Bronchial epithelial cell (primary cell): ENCODE data around the gene MLLT10. TPM values are rescaled to one million over a fixed set of nuclear protein-coding genes. Genes with fewer than 3 reads are reported as not detected.

Experiments used
- DNase-seq: peaks from one replicate; pipeline ENCODE4 v3.0.0-alpha.2; 2010; ENCODE audit warnings: low read depth
- FAIRE-seq: peaks from 2 replicates; lab custom pipeline; 2011; peaks lifted over from hg19 to GRCh38; lab: Jason Lieb, UNC
- H3K27me3 ChIP-seq: 2 replicates; pipeline ENCODE4 v1.5.1; 2011; ENCODE audit warnings: low read length; ENCODE audit not compliant: control insufficient read depth, insufficient read depth
- H3K36me3 ChIP-seq: 2 replicates; pipeline ENCODE4 v1.5.1; 2011; ENCODE audit warnings: low read length; ENCODE audit not compliant: control insufficient read depth, insufficient read depth
- H3K4me3 ChIP-seq: 2 replicates; pipeline ENCODE4 v1.5.1; 2011; ENCODE audit warnings: mild to moderate bottlenecking, low read depth, low read length, control low read depth
- total RNA-seq: library from RNA; depleted of rRNA; stranded (reverse); fragments of >200 nt; gene quantifications from 2 replicates; pipeline ENCODE4 v1.2.1, GENCODE V29; 2014
- TF ChIP-seq, protein P1 (sequence below): IDR thresholded peaks from 2 replicates; pipeline ENCODE4 v1.5.1; 2011; ENCODE audit warnings: mild to moderate bottlenecking, moderate library complexity, low read length, control low read depth, inconsistent platforms; ENCODE audit not compliant: insufficient read depth, severe bottlenecking

MLLT10 gene
- total RNA-seq, 1 donor from 2014 or later = 40.8 TPM

- FAIRE-seq = no peak
- no peaks in the 10 kb centered on the region for H3K36me3 ChIP-seq
- TF ChIP-seq, protein P1, sequence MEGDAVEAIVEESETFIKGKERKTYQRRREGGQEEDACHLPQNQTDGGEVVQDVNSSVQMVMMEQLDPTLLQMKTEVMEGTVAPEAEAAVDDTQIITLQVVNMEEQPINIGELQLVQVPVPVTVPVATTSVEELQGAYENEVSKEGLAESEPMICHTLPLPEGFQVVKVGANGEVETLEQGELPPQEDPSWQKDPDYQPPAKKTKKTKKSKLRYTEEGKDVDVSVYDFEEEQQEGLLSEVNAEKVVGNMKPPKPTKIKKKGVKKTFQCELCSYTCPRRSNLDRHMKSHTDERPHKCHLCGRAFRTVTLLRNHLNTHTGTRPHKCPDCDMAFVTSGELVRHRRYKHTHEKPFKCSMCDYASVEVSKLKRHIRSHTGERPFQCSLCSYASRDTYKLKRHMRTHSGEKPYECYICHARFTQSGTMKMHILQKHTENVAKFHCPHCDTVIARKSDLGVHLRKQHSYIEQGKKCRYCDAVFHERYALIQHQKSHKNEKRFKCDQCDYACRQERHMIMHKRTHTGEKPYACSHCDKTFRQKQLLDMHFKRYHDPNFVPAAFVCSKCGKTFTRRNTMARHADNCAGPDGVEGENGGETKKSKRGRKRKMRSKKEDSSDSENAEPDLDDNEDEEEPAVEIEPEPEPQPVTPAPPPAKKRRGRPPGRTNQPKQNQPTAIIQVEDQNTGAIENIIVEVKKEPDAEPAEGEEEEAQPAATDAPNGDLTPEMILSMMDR = no peak
- H3K27me3 ChIP-seq = no peaks in the 10 kb centered on the region
- no peak for DNase-seq
- H3K4me3 ChIP-seq = no peak overlapping the region
These were observed 160.6 kb downstream of the MLLT10 start for GRCh38 chr10:21694631-21695030.

DNA sequence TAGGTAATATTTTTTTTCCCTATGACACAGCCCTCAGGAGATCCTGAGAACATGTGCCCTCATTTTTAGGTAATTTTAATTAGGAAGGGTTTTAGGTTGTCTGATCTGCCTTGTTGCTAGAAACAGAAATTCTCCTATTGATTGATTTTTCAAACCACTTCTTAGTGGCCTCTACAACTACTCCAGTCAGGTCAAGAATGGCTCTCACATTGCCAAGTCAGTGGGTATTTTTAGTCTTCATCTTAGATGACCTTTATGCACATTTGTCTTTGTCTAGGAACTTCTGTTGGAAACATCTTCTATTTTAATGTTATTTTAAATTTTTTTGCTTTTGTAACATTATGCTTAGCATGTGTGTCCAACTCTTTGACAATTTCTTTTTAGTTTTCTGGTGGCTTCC is 162.3 kb downstream of the MLLT10 start:
- Histone ChIP-seq H3K27me3 (no peaks in the 10 kb centered on the region), H3K36me3 (no peaks in the 10 kb centered on the region), H3K4me3 (no peak overlapping the region)
- TF ChIP-seq, protein P1 = no peak
- no peak for DNase-seq
- FAIRE-seq = no peak

DNA sequence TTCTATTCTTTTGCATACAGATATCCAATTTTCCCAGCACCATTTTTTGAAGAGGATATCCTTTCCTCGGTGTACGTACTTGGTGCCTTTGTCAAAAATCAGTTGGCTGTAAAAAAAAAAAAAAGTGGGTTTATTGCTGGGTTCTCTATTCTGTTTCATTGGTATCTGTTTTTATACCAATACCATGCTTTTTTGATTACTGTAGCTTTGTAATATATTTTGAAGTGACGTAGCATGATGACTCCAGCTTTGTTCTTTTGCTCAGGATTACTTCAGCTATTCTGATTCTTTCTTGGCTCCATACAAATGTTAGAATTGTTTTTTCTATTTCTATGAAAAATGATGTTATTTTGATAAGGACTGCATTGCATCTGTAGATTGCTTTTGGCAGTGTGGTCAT is 165.5 kb downstream of the MLLT10 start:
- no peaks in the 10 kb centered on the region for H3K27me3 ChIP-seq
- TF ChIP-seq, protein P1 = no peak
- no peaks in the 10 kb centered on the region for H3K36me3 ChIP-seq
- no peak for FAIRE-seq
- no peak overlapping the region for H3K4me3 ChIP-seq
- DNase-seq = no peak

DNA sequence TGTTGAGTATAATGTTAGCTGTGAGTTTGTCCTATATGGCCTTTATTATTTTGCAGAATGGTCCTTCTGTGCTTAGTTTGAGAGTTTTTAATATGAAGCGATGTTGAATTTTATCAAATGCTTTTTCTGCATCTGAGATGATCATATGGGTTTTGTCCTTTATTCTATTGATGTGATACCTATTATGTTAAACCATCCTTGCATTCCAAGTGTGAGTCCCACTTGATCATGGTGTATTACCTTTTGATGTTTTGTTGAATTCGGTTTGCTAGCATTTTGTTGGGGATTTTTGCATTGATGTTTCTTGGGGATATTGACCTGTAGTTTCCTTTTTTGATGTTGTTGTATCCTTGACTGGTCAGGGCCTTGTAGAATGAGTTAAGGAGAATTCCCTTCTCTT is 166.4 kb downstream of the MLLT10 start:
- DNase-seq = no peak
- H3K36me3 ChIP-seq = peaks cover 2% of the 10 kb centered on the region
- FAIRE-seq = no peak
- no peaks in the 10 kb centered on the region for H3K27me3 ChIP-seq
- TF ChIP-seq, protein P1 = no peak
- no peak overlapping the region for H3K4me3 ChIP-seq

DNA sequence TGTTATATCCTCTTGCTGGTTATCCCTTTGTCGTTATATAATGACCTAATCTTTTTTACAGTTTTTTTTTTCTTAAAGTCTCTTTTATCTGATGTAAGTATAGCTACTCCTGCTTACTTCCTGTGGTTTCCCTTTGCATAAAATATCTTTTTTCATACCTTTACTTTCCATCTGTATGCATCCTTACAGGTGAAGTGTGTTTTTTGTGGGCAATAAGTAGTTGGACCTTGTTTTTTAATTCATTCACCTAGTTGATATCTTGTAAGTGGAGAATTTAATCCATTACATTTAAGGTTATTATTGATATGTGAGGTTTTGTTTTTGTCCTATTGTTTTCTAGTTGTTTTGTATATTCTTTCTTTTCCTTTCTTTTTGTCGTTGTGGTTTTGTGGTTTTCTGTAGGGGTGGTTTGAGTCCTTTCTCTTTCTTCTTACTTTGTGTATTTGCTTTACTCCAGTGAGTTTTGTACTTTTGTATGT is 168.6 kb downstream of the MLLT10 start:
- no peaks in the 10 kb centered on the region for H3K27me3 ChIP-seq
- H3K36me3 ChIP-seq = peaks cover 4% of the 10 kb centered on the region
- TF ChIP-seq, protein P1 = no peak
- no peak overlapping the region for H3K4me3 ChIP-seq
- no peak for DNase-seq
- FAIRE-seq = no peak
